Neural cell (in vitro differentiated cells): ENCODE results near the gene EIF3B. TPM values are rescaled to one million over a fixed set of nuclear protein-coding genes. Genes with fewer than 3 reads are reported as not detected.

Source experiments
- H2AFZ ChIP-seq: fragments of 200-600, 300-800 bp; sonication (generic), shearing (Covaris generic); 2 replicates; pipeline ENCODE4 v1.6.0; 2014; ENCODE audit warnings: low read depth, mild to moderate bottlenecking, antibody characterized with exemption, low read length, moderate library complexity
- H3F3A ChIP-seq: fragments of 200-600 bp; shearing (Covaris generic); 2 replicates; pipeline ENCODE4 v1.6.1; 2016; ENCODE audit warnings: mild to moderate bottlenecking, moderate library complexity, mixed read lengths, antibody characterized with exemption, low read length; ENCODE audit not compliant: insufficient read depth, poor library complexity, severe bottlenecking
- H3K27ac ChIP-seq: fragments of 200-600, 300-800 bp; sonication (generic), shearing (Covaris generic); 2 replicates; pipeline ENCODE4 v1.5.1; 2014; ENCODE audit warnings: mild to moderate bottlenecking, low read length, moderate library complexity
- H3K27me3 ChIP-seq: fragments of 300-800, 200-600 bp; sonication (generic), shearing (Covaris generic); 2 replicates; pipeline ENCODE4 v1.6.0; 2014; ENCODE audit warnings: mild to moderate bottlenecking, low read depth, low read length, moderate library complexity; ENCODE audit not compliant: insufficient read depth
- H3K36me3 ChIP-seq: fragments of 300-800, 200-600 bp; sonication (generic), shearing (Covaris generic); 2 replicates; pipeline ENCODE4 v1.5.1; 2014; ENCODE audit warnings: mild to moderate bottlenecking, antibody characterized with exemption, low read length, moderate library complexity; ENCODE audit not compliant: insufficient read depth
- H3K4me2 ChIP-seq: fragments of 300-800, 200-600 bp; sonication (generic), shearing (Covaris generic); 2 replicates; pipeline ENCODE4 v1.6.0; 2014; ENCODE audit warnings: mild to moderate bottlenecking, low read length
- H3K4me3 ChIP-seq: fragments of 300-800, 200-600 bp; sonication (generic), shearing (Covaris generic); 2 replicates; pipeline ENCODE4 v1.5.1; 2014; ENCODE audit warnings: mild to moderate bottlenecking, low read length, moderate library complexity
- H3K79me2 ChIP-seq: fragments of 200-600 bp; shearing (Covaris generic); replicated peaks from 2 replicates; pipeline ENCODE4 v1.6.0; 2014; ENCODE audit warnings: mild to moderate bottlenecking, low read length, moderate library complexity; ENCODE audit not compliant: insufficient read depth
- H3K9ac ChIP-seq: fragments of 300-800, 200-600 bp; sonication (generic), shearing (Covaris generic); 2 replicates; pipeline ENCODE4 v1.6.1; 2016; ENCODE audit warnings: mild to moderate bottlenecking, low read length, mixed read lengths
- H3K9me2 ChIP-seq: fragments of 200-600 bp; shearing (Covaris generic); 2 replicates; pipeline ENCODE4 v1.6.1; 2016; ENCODE audit warnings: mild to moderate bottlenecking, low read length, mixed read lengths; ENCODE audit not compliant: insufficient read depth
- H3K9me3 ChIP-seq: fragments of 200-600, 300-800 bp; sonication (generic), shearing (Covaris generic); 2 replicates; pipeline ENCODE4 v1.6.1; 2016; ENCODE audit warnings: mild to moderate bottlenecking, mixed run types, low read length, moderate library complexity, mixed read lengths
- H4K20me1 ChIP-seq: fragments of 200-600 bp; shearing (Covaris generic); 2 replicates; pipeline ENCODE4 v1.6.1; 2016; ENCODE audit warnings: mild to moderate bottlenecking, mixed run types; ENCODE audit not compliant: insufficient read depth
- EP300 ChIP-seq: fragments of 450-650 bp; conservative IDR thresholded peaks from 2 replicates; pipeline ENCODE4 v1.6.1; 2014; ENCODE audit warnings: antibody characterized with exemption, mild to moderate bottlenecking, moderate library complexity; ENCODE audit not compliant: poor library complexity, severe bottlenecking
- EZH2 ChIP-seq: fragments of 200-600, 300-800 bp; shearing (Covaris generic), sonication (generic); IDR thresholded peaks from 2 replicates; pipeline ENCODE4 v1.6.1; 2014; ENCODE audit warnings: antibody characterized with exemption, low read length, borderline replicate concordance, mild to moderate bottlenecking; ENCODE audit not compliant: insufficient read depth, poor library complexity, severe bottlenecking
- MXI1 ChIP-seq: fragments of 450-650 bp; conservative IDR thresholded peaks from 2 replicates; pipeline ENCODE4 v1.6.1; 2014; ENCODE audit warnings: antibody characterized with exemption, mild to moderate bottlenecking; ENCODE audit not compliant: poor library complexity, severe bottlenecking
- POLR2AphosphoS5 ChIP-seq: IDR thresholded peaks from 2 replicates; pipeline ENCODE4 v1.6.1; 2012
- RAD21 ChIP-seq: fragments of 450-650 bp; conservative IDR thresholded peaks from 2 replicates; pipeline ENCODE4 v1.6.1; 2014; ENCODE audit warnings: antibody characterized with exemption, mild to moderate bottlenecking, moderate library complexity
- REST ChIP-seq: IDR thresholded peaks from 2 replicates; pipeline ENCODE4 v1.6.1; 2012; ENCODE audit warnings: borderline replicate concordance
- SMC3 ChIP-seq: fragments of 450-650 bp; conservative IDR thresholded peaks from 2 replicates; pipeline ENCODE4 v1.6.1; 2014; ENCODE audit warnings: antibody characterized with exemption, mild to moderate bottlenecking, moderate library complexity; ENCODE audit not compliant: poor library complexity
- TAF1 ChIP-seq: IDR thresholded peaks from 2 replicates; pipeline ENCODE4 v1.6.1; 2012; ENCODE audit warnings: low read depth
- polyA plus RNA-seq: library from polyadenylated mRNA; depleted of rRNA; stranded (reverse); fragments of >200 nt; gene quantifications from 2 replicates; pipeline ENCODE4 v1.2.3, GENCODE V29; 2014
- TF ChIP-seq, protein P1 (sequence below): fragments of 450-650 bp; IDR thresholded peaks from 2 replicates; pipeline ENCODE4 v1.5.1; 2014; ENCODE audit warnings: antibody characterized with exemption, mild to moderate bottlenecking, moderate library complexity; ENCODE audit not compliant: poor library complexity, severe bottlenecking

EIF3B gene
- polyA plus RNA-seq, 1 donor from 2014 or later: 65.1 TPM

- Histone ChIP-seq H4K20me1 (no peaks in the 10 kb centered on the region), H3K27me3 (no peaks in the 10 kb centered on the region), H3K9me2 (no peaks in the 10 kb centered on the region), H3K36me3 (no peaks in the 10 kb centered on the region), H3K79me2 (peaks cover 50% of the 10 kb centered on the region), H3F3A (no peaks in the 10 kb centered on the region), H3K4me3 (no peak overlapping the region), H3K27ac (no peak overlapping the region), H3K4me2 (no peak overlapping the region), H3K9me3 (no peaks in the 10 kb centered on the region), H2AFZ (no peak overlapping the region), H3K9ac (no peak overlapping the region)
- TF ChIP-seq SMC3: no peak
- TF ChIP-seq POLR2AphosphoS5: no peak
- no peak for TF ChIP-seq EP300
- TF ChIP-seq TAF1: no peak
- no peak for TF ChIP-seq REST
- TF ChIP-seq, protein P1, sequence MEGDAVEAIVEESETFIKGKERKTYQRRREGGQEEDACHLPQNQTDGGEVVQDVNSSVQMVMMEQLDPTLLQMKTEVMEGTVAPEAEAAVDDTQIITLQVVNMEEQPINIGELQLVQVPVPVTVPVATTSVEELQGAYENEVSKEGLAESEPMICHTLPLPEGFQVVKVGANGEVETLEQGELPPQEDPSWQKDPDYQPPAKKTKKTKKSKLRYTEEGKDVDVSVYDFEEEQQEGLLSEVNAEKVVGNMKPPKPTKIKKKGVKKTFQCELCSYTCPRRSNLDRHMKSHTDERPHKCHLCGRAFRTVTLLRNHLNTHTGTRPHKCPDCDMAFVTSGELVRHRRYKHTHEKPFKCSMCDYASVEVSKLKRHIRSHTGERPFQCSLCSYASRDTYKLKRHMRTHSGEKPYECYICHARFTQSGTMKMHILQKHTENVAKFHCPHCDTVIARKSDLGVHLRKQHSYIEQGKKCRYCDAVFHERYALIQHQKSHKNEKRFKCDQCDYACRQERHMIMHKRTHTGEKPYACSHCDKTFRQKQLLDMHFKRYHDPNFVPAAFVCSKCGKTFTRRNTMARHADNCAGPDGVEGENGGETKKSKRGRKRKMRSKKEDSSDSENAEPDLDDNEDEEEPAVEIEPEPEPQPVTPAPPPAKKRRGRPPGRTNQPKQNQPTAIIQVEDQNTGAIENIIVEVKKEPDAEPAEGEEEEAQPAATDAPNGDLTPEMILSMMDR: no peak
- no peak for TF ChIP-seq MXI1
- TF ChIP-seq RAD21: no peak
- no peak for TF ChIP-seq EZH2
Measured at GRCh38 chr7:2357165-2357564, 2.5 kb downstream of the EIF3B start.

- Histone ChIP-seq H3K9me2 (no peaks in the 10 kb centered on the region), H2AFZ (no peak overlapping the region), H3K27ac (no peak overlapping the region), H3F3A (no peaks in the 10 kb centered on the region), H4K20me1 (no peaks in the 10 kb centered on the region), H3K9ac (no peak overlapping the region), H3K4me3 (no peak overlapping the region), H3K79me2 (peaks cover 50% of the 10 kb centered on the region), H3K27me3 (no peaks in the 10 kb centered on the region), H3K4me2 (no peak overlapping the region), H3K36me3 (no peaks in the 10 kb centered on the region), H3K9me3 (no peaks in the 10 kb centered on the region)
- TF ChIP-seq EP300 (no peak), TAF1 (no peak), EZH2 (no peak), SMC3 (no peak), MXI1 (no peak), REST (no peak), RAD21 (no peak), POLR2AphosphoS5 (no peak)
- TF ChIP-seq, protein P1: no peak
Measured at GRCh38 chr7:2357571-2357970, 2.9 kb downstream of the EIF3B start.
